Mesenchymal stem cell (in vitro differentiated cells and primary cell): Measurements from ENCODE around the gene PTPRG.

Source experiments
- DNase-seq: peaks from one replicate; pipeline ENCODE4 v3.0.0-alpha.2; 2013
- H2AFZ ChIP-seq: one replicate; pipeline ENCODE4 v1.6.1; 2013; ENCODE audit warnings: low read depth, mild to moderate bottlenecking, control low read depth, inconsistent platforms, low read length, moderate library complexity
- H2AK5ac ChIP-seq: 2 replicates; pipeline ENCODE4 v1.6.1; 2013; ENCODE audit warnings: low read length, moderate library complexity, mild to moderate bottlenecking, inconsistent platforms; ENCODE audit not compliant: severe bottlenecking
- H2BK120ac ChIP-seq: one replicate; pipeline ENCODE4 v1.6.1; 2013; ENCODE audit warnings: low read depth, mild to moderate bottlenecking, inconsistent platforms, low read length, moderate library complexity
- H2BK12ac ChIP-seq, 2 experiments: one replicate each; pipeline ENCODE4 v1.6.1; 2013; ENCODE audit warnings: inconsistent platforms in 2 of 2, low read length in 2 of 2, mild to moderate bottlenecking in 2 of 2, moderate library complexity in 2 of 2, control low read depth in 1 of 2
- H2BK15ac ChIP-seq: one replicate; pipeline ENCODE4 v1.6.1; 2013; ENCODE audit warnings: mild to moderate bottlenecking, low read depth, inconsistent platforms; ENCODE audit not compliant: poor library complexity, severe bottlenecking
- H2BK5ac ChIP-seq: 2 replicates; pipeline ENCODE4 v1.6.1; 2013; ENCODE audit warnings: low read depth, mild to moderate bottlenecking, low read length, control low read depth, inconsistent platforms; ENCODE audit not compliant: poor library complexity, severe bottlenecking
- H3K14ac ChIP-seq, 2 experiments: one replicate each; pipeline ENCODE4 v1.6.1; 2013; ENCODE audit warnings: inconsistent platforms in 2 of 2, low read length in 2 of 2, control low read depth in 1 of 2, mild to moderate bottlenecking in 1 of 2, moderate library complexity in 1 of 2
- H3K18ac ChIP-seq, 2 experiments: one replicate each; pipeline ENCODE4 v1.6.1; 2013; ENCODE audit warnings: inconsistent platforms in 2 of 2, low read length in 2 of 2, control low read depth in 1 of 2, low read depth in 1 of 2, mild to moderate bottlenecking in 1 of 2
- H3K23ac ChIP-seq, 2 experiments: one replicate each; pipeline ENCODE4 v1.6.1; 2013; ENCODE audit warnings: inconsistent platforms in 2 of 2, low read length in 2 of 2, mild to moderate bottlenecking in 2 of 2, moderate library complexity in 2 of 2, control low read depth in 1 of 2
- H3K27ac ChIP-seq: 2 replicates; pipeline ENCODE4 v1.5.1; 2013; ENCODE audit warnings: mild to moderate bottlenecking, moderate library complexity, low read length, control low read depth, inconsistent platforms; ENCODE audit not compliant: poor library complexity, severe bottlenecking
- H3K27me3 ChIP-seq, 2 experiments: 2 replicates each; pipeline versions ENCODE4 v1.6.1 to v1.7.0; 2013; ENCODE audit warnings: low read length in 2 of 2, mild to moderate bottlenecking in 2 of 2, moderate library complexity in 2 of 2, control low read depth in 1 of 2, inconsistent platforms in 1 of 2; ENCODE audit not compliant: control insufficient read depth in 1 of 2, insufficient read depth in 1 of 2
- H3K36me3 ChIP-seq, 2 experiments: 2 replicates each; pipeline versions ENCODE4 v1.6.1 to v1.7.0; 2013; ENCODE audit warnings: low read length in 2 of 2, control low read depth in 1 of 2, inconsistent platforms in 1 of 2, low read depth in 1 of 2, mild to moderate bottlenecking in 1 of 2; ENCODE audit not compliant: insufficient read depth in 2 of 2, control insufficient read depth in 1 of 2
- H3K4ac ChIP-seq, 2 experiments: one replicate each; pipeline ENCODE4 v1.6.1; 2013; ENCODE audit warnings: inconsistent platforms in 2 of 2, low read length in 2 of 2, mild to moderate bottlenecking in 2 of 2, moderate library complexity in 2 of 2, control low read depth in 1 of 2, low read depth in 1 of 2
- H3K4me1 ChIP-seq: 2 replicates; pipeline ENCODE4 v1.6.1; 2013; ENCODE audit warnings: low read depth, low read length, control low read depth; ENCODE audit not compliant: control insufficient read depth, insufficient read depth
- H3K4me2 ChIP-seq: 2 replicates; pipeline ENCODE4 v1.6.1; 2013; ENCODE audit warnings: low read length, mild to moderate bottlenecking, inconsistent platforms; ENCODE audit not compliant: poor library complexity, severe bottlenecking
- H3K4me3 ChIP-seq, 2 experiments: 2 replicates each; pipeline versions ENCODE4 v1.5.1 to v1.7.0; 2013; ENCODE audit warnings: low read length in 2 of 2, mild to moderate bottlenecking in 2 of 2, control low read depth in 1 of 2, low read depth in 1 of 2; ENCODE audit not compliant: insufficient read depth in 1 of 2
- H3K79me1 ChIP-seq: replicated peaks from 2 replicates; pipeline ENCODE4 v1.6.1; 2013; ENCODE audit warnings: mild to moderate bottlenecking, control low read depth, low read length, inconsistent platforms; ENCODE audit not compliant: poor library complexity, severe bottlenecking
- H3K9ac ChIP-seq: 2 replicates; pipeline ENCODE4 v1.7.0; 2013; ENCODE audit warnings: mild to moderate bottlenecking, low read length, moderate library complexity
- H3K9me3 ChIP-seq: 2 replicates; pipeline ENCODE4 v1.7.0; 2013; ENCODE audit warnings: mild to moderate bottlenecking, low read length; ENCODE audit not compliant: control insufficient read depth
- H4K8ac ChIP-seq: one replicate; pipeline ENCODE4 v1.6.1; 2013; ENCODE audit warnings: inconsistent platforms, mild to moderate bottlenecking, low read length, moderate library complexity
- H4K91ac ChIP-seq: one replicate; pipeline ENCODE4 v1.6.1; 2013; ENCODE audit warnings: mild to moderate bottlenecking, low read length, inconsistent platforms
- WGBS: methylation state at CpG from one replicate; pipeline ENCODE4 v1.1.7; 2013; ENCODE audit warnings: mixed read lengths; 5-methylcytosine and 5-hydroxymethylcytosine counted together

PTPRG gene

GRCh38 chr3:61646851-61647525 lies 85.6 kb downstream of the PTPRG start:
- no peaks in the 10 kb centered on the region for H3K36me3 ChIP-seq
- H3K27ac ChIP-seq: no peak overlapping the region
- WGBS: 89% methylated on average over 7 of the region's 7 CpGs
- H3K4ac ChIP-seq: no peak overlapping the region
- peaks cover 26% of the 10 kb centered on the region for H3K79me1 ChIP-seq
- H2AFZ ChIP-seq: no peak overlapping the region
- no peak for DNase-seq
- H4K8ac ChIP-seq: no peak overlapping the region
- H2AK5ac ChIP-seq: no peak overlapping the region
- no peak overlapping the region for H3K9ac ChIP-seq
- no peak overlapping the region for H3K4me2 ChIP-seq
- no peak overlapping the region for H3K14ac ChIP-seq
- H2BK15ac ChIP-seq: no peak overlapping the region
- no peaks in the 10 kb centered on the region for H3K27me3 ChIP-seq
- H2BK120ac ChIP-seq: no peak overlapping the region
- no peak overlapping the region for H4K91ac ChIP-seq
- no peak overlapping the region for H3K18ac ChIP-seq
- H2BK12ac ChIP-seq: no peak overlapping the region
- peaks cover 1% of the 10 kb centered on the region for H3K4me1 ChIP-seq
- H3K9me3 ChIP-seq: peaks cover 12% of the 10 kb centered on the region
- H3K4me3 ChIP-seq: no peak overlapping the region
- H3K23ac ChIP-seq: no peak overlapping the region
- no peak overlapping the region for H2BK5ac ChIP-seq

- H2BK15ac ChIP-seq: no peak overlapping the region
- no peak overlapping the region for H2BK5ac ChIP-seq
- no peak overlapping the region for H3K23ac ChIP-seq
- DNase-seq: no peak
- no peaks in the 10 kb centered on the region for H3K36me3 ChIP-seq
- no peak overlapping the region for H3K9ac ChIP-seq
- no peak overlapping the region for H3K27ac ChIP-seq
- no peak overlapping the region for H3K14ac ChIP-seq
- peaks cover 29% of the 10 kb centered on the region for H3K79me1 ChIP-seq
- H3K9me3 ChIP-seq: peaks cover 12% of the 10 kb centered on the region
- H4K91ac ChIP-seq: no peak overlapping the region
- no peak overlapping the region for H2BK120ac ChIP-seq
- H2AFZ ChIP-seq: no peak overlapping the region
- H3K4me1 ChIP-seq: peaks cover under 1% of the 10 kb centered on the region
- H2AK5ac ChIP-seq: no peak overlapping the region
- no peak overlapping the region for H3K18ac ChIP-seq
- no peak overlapping the region for H4K8ac ChIP-seq
- no peaks in the 10 kb centered on the region for H3K27me3 ChIP-seq
- no peak overlapping the region for H3K4me2 ChIP-seq
- H3K4ac ChIP-seq: no peak overlapping the region
- H2BK12ac ChIP-seq: no peak overlapping the region
- 74% methylated on average over 2 of the region's 2 CpGs for WGBS
- no peak overlapping the region for H3K4me3 ChIP-seq
These were observed 87.1 kb downstream of the PTPRG start for GRCh38 chr3:61648481-61648880.

- peaks cover 12% of the 10 kb centered on the region for H3K9me3 ChIP-seq
- no peak overlapping the region for H4K91ac ChIP-seq
- no peaks in the 10 kb centered on the region for H3K4me1 ChIP-seq
- H2BK15ac ChIP-seq: no peak overlapping the region
- no peak overlapping the region for H4K8ac ChIP-seq
- H3K14ac ChIP-seq: no peak overlapping the region
- no peak overlapping the region for H3K4me3 ChIP-seq
- DNase-seq: no peak
- H2BK120ac ChIP-seq: no peak overlapping the region
- H2AK5ac ChIP-seq: no peak overlapping the region
- no peaks in the 10 kb centered on the region for H3K36me3 ChIP-seq
- no peaks in the 10 kb centered on the region for H3K27me3 ChIP-seq
- no peak overlapping the region for H2BK12ac ChIP-seq
- H3K4ac ChIP-seq: no peak overlapping the region
- H2AFZ ChIP-seq: no peak overlapping the region
- no peak overlapping the region for H3K9ac ChIP-seq
- H2BK5ac ChIP-seq: no peak overlapping the region
- H3K79me1 ChIP-seq: peaks cover 27% of the 10 kb centered on the region
- H3K23ac ChIP-seq: no peak overlapping the region
- no peak overlapping the region for H3K18ac ChIP-seq
- 79% methylated on average over 5 of the region's 5 CpGs for WGBS
- H3K27ac ChIP-seq: no peak overlapping the region
- no peak overlapping the region for H3K4me2 ChIP-seq
These were observed 88.2 kb downstream of the PTPRG start for GRCh38 chr3:61649381-61650170.

GRCh38 chr3:61650276-61650675 lies 88.9 kb downstream of the PTPRG start:
- Histone ChIP-seq H3K14ac (no peak overlapping the region), H3K27me3 (no peaks in the 10 kb centered on the region), H4K8ac (no peak overlapping the region), H3K4me3 (no peak overlapping the region), H3K23ac (no peak overlapping the region), H3K18ac (no peak overlapping the region), H2BK12ac (no peak overlapping the region), H3K4me1 (no peaks in the 10 kb centered on the region), H3K27ac (no peak overlapping the region), H2BK5ac (no peak overlapping the region), H3K4me2 (no peak overlapping the region), H2AFZ (no peak overlapping the region), H2BK120ac (no peak overlapping the region), H2AK5ac (no peak overlapping the region), H3K9me3 (peaks cover 5% of the 10 kb centered on the region), H4K91ac (no peak overlapping the region), H3K9ac (peak overlapping the region; percentile 54), H3K4ac (no peak overlapping the region), H3K79me1 (peaks cover 27% of the 10 kb centered on the region), H2BK15ac (no peak overlapping the region), H3K36me3 (no peaks in the 10 kb centered on the region)
- DNase-seq: no peak
- 88% methylated on average over 7 of the region's 7 CpGs for WGBS
